ENCODE data around the gene LAMA3.

GRCh38 chr18:23945416-23946079 lies 256.3 kb downstream of the LAMA3 start:
- no peak for TF ChIP-seq CTCF (IDR thresholded peaks at IDR 0.05)
- no peak for TF ChIP-seq POLR2A (IDR thresholded peaks at IDR 0.05)
